Measurements from ENCODE around the gene SMARCA4.

Gene SMARCA4

DNA sequence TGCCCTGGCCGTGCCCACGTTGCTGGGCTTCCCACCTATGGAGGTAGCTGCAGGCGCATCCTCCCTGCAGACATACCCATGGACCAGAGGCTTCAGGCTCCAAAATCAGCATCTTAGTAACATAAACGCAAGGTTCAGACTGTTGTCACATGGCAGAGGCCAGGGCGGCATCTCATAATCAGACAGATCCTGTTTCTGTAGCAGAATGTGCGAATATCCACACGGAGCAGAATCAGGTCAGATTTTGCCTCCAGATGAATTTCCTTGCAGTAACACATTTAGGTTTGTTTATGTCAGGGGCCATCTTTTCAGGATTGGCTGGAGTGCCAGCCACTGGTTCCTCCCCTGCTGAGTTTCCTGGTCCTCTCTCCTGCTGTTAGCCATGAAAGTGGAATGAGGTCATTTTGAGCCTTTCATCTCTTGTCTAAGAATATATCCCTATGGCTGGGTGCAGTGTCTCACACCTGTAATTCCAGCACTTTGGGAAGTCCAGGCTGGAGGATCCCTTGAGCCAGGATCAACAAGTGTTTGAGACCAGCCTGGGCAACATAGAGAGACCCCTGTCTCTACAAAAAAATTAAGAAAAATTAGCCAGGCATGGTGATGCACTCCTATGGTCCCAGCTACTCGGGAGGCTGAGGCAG lies 20.5 kb downstream of the SMARCA4 start:
- no peak for DNase-seq (ENCODE audit: low read depth in 2 of 2)
- no peak overlapping the region for H3K4me3 ChIP-seq (replicated peaks in 1 of 2; ENCODE audit: low read depth in 2 of 2, low read length in 2 of 2)
- TF ChIP-seq CTCF (IDR thresholded peaks at IDR 0.05; ENCODE audit: low read depth, low read length): no peak

DNA sequence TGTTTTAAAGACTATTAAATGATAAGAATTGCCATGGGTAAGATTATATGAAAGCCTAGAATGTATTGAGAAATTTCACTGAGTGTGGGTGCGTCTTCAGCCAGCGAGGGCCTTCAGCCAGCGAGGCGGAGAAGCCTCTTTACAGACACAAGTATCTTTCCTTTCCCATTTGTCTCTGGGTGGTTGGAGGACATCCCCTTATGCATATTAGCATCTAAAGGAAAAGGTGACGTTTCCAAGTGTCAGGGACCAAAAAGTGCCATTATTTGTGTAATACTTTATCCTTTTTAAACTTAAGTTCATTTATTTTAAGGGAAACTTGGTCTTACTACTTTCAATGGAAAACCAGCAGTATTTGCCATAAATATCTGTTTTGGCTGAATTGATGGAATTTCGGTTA lies 22.2 kb downstream of the SMARCA4 start:
- no peak for TF ChIP-seq CTCF (IDR thresholded peaks at IDR 0.05; ENCODE audit: low read depth, low read length)
- no peak overlapping the region for H3K4me3 ChIP-seq (replicated peaks in 1 of 2; ENCODE audit: low read depth in 2 of 2, low read length in 2 of 2)
- peak in 1 of 2 donors; percentile 20 for DNase-seq (ENCODE audit: low read depth in 2 of 2)

- no peak for DNase-seq (ENCODE audit: low read depth in 2 of 2)
- no peak for TF ChIP-seq CTCF (IDR thresholded peaks at IDR 0.05; ENCODE audit: low read depth, low read length)
- no peak overlapping the region for H3K4me3 ChIP-seq (replicated peaks in 1 of 2; ENCODE audit: low read depth in 2 of 2, low read length in 2 of 2)
Observed at GRCh38 chr19:10984166-10984735, 23.4 kb downstream of the SMARCA4 start.

- no peak overlapping the region for H3K4me3 ChIP-seq (replicated peaks in 1 of 2; ENCODE audit: low read depth in 2 of 2, low read length in 2 of 2)
- DNase-seq (ENCODE audit: low read depth in 2 of 2): no peak
- TF ChIP-seq CTCF (IDR thresholded peaks at IDR 0.05; ENCODE audit: low read depth, low read length): no peak
Observed at GRCh38 chr19:10985502-10985901, 24.7 kb downstream of the SMARCA4 start.

GRCh38 chr19:10986301-10987127 lies 25.7 kb downstream of the SMARCA4 start:
- TF ChIP-seq CTCF (IDR thresholded peaks at IDR 0.05; ENCODE audit: low read depth, low read length): no peak
- no peak for DNase-seq (ENCODE audit: low read depth in 2 of 2)
- H3K4me3 ChIP-seq (replicated peaks in 1 of 2; ENCODE audit: low read depth in 2 of 2, low read length in 2 of 2): no peak overlapping the region

- TF ChIP-seq CTCF (IDR thresholded peaks at IDR 0.05; ENCODE audit: low read depth, low read length): no peak
- H3K4me3 ChIP-seq (replicated peaks in 1 of 2; ENCODE audit: low read depth in 2 of 2, low read length in 2 of 2): no peak overlapping the region
- DNase-seq (ENCODE audit: low read depth in 2 of 2): no peak
Observed at GRCh38 chr19:10987571-10988297, 26.9 kb downstream of the SMARCA4 start.

Measured in cardiac fibroblast (primary cell).